Measurements from ENCODE around the gene GBE1. TPM values are rescaled to one million over a fixed set of nuclear protein-coding genes. Genes with fewer than 3 reads are reported as not detected.

Gene GBE1
- total RNA-seq, 5 donors from 2014 or later (not counting 1 experiment from before 2014, with no cell fraction given): 8.1 to 9.2 (median 8.7) TPM

GRCh38 chr3:81466201-81466560 is 295.3 kb downstream of the GBE1 start:
- Histone ChIP-seq H3K27ac (ENCODE audit: low read length) (no peak overlapping the region), H3K9me3 (no peaks in the 10 kb centered on the region), H3K36me3 (ENCODE audit: control insufficient read depth in 2 of 2, extremely low read depth in 1 of 2, insufficient read depth in 1 of 2, low read length in 1 of 2) (no peaks in the 10 kb centered on the region), H3K4me3 (ENCODE audit: control insufficient read depth in 1 of 2, extremely low read depth in 1 of 2, low read length in 1 of 2) (no peak overlapping the region), H3K27me3 (replicated peaks in 1 of 2; ENCODE audit: control insufficient read depth in 2 of 2, extremely low read depth in 1 of 2, insufficient read depth in 2 of 2, low read length in 1 of 2) (no peaks in the 10 kb centered on the region), H3K4me1 (ENCODE audit: control insufficient read depth in 1 of 2, extremely low read depth in 1 of 2, insufficient read depth in 2 of 2, low read length in 2 of 2) (no peaks in the 10 kb centered on the region)
- H3K36me3 Mint-ChIP-seq: no peaks in the 10 kb centered on the region
- H3K9me3 Mint-ChIP-seq: no peaks in the 10 kb centered on the region
- CTCF ChIA-PET: no interaction called here
- DNase-seq: no peak
- H3K27me3 Mint-ChIP-seq: no peaks in the 10 kb centered on the region
- H3K27ac Mint-ChIP-seq: no peak overlapping the region
- H3K4me3 Mint-ChIP-seq: no peak overlapping the region
- 80% methylated on average over 1 of the region's 1 CpG for WGBS (ENCODE audit: insufficient coverage)
- no peak for ATAC-seq (replicated peaks in 1 of 4)
- no peaks in the 10 kb centered on the region for H3K4me1 Mint-ChIP-seq
- POLR2A ChIA-PET: no interaction called here

DNA sequence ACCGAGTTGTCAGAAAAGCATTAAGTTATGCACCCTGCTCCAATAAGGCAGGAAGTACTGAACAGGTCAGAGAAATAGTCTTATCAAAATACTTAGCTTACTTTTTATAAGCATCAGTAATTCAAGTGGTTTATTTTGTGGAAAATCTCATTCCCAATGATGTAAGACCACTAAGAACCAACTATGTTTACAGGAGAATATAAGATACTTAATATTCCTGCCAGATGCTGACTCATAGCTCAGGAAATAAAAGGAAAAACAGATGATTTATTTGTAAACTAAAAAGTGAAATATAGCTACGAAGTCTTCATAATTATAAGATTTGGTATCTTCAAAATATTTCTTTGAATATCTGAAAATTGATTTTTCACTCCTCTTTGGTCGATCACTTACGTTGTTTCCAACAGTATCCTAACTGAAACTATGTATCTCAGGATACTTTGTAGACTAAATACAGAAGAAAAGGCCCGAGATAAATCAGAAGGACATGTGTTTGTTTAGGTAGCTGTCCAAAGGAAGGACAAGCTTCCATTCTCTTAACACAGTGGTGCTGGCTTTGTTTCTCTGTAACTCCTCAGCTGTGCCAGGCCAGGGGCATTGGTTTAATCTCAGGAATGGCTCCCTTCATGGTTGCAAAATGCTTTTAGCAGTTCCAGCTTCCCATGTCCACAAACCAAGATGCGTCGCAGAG is 295.8 kb downstream of the GBE1 start:
- Histone ChIP-seq H3K4me1 (ENCODE audit: control insufficient read depth in 1 of 2, extremely low read depth in 1 of 2, insufficient read depth in 2 of 2, low read length in 2 of 2) (no peaks in the 10 kb centered on the region), H3K4me3 (ENCODE audit: control insufficient read depth in 1 of 2, extremely low read depth in 1 of 2, low read length in 1 of 2) (no peak overlapping the region), H3K36me3 (ENCODE audit: control insufficient read depth in 2 of 2, extremely low read depth in 1 of 2, insufficient read depth in 1 of 2, low read length in 1 of 2) (no peaks in the 10 kb centered on the region), H3K27ac (ENCODE audit: low read length) (no peak overlapping the region), H3K27me3 (replicated peaks in 1 of 2; ENCODE audit: control insufficient read depth in 2 of 2, extremely low read depth in 1 of 2, insufficient read depth in 2 of 2, low read length in 1 of 2) (no peaks in the 10 kb centered on the region), H3K9me3 (no peaks in the 10 kb centered on the region)
- Mint-ChIP-seq H3K4me3 (no peak overlapping the region), H3K4me1 (no peaks in the 10 kb centered on the region), H3K27me3 (no peaks in the 10 kb centered on the region), H3K27ac (no peak overlapping the region), H3K9me3 (no peaks in the 10 kb centered on the region), H3K36me3 (no peaks in the 10 kb centered on the region)
- CTCF ChIA-PET: no interaction called here
- DNase-seq (no peak), ATAC-seq (replicated peaks in 1 of 4) (no peak)
- 93% methylated on average over 2 of the region's 7 CpGs for WGBS (ENCODE audit: insufficient coverage)
- POLR2A ChIA-PET: no interaction called here

GRCh38 chr3:81463781-81464180 is 297.7 kb downstream of the GBE1 start:
- ChIA-PET POLR2A (no interaction called here), CTCF (no interaction called here)
- Mint-ChIP-seq H3K4me1 (no peaks in the 10 kb centered on the region), H3K27me3 (no peaks in the 10 kb centered on the region), H3K9me3 (no peaks in the 10 kb centered on the region), H3K4me3 (no peak overlapping the region), H3K36me3 (no peaks in the 10 kb centered on the region), H3K27ac (no peak overlapping the region)
- H3K27me3 ChIP-seq (replicated peaks in 1 of 2; ENCODE audit: control insufficient read depth in 2 of 2, extremely low read depth in 1 of 2, insufficient read depth in 2 of 2, low read length in 1 of 2): no peaks in the 10 kb centered on the region
- DNase-seq (no peak), ATAC-seq (replicated peaks in 1 of 4) (no peak)
- WGBS (ENCODE audit: insufficient coverage): no CpG with 5 or more reads among the region's 3 CpGs
- no peak overlapping the region for H3K4me3 ChIP-seq (ENCODE audit: control insufficient read depth in 1 of 2, extremely low read depth in 1 of 2, low read length in 1 of 2)
- no peaks in the 10 kb centered on the region for H3K4me1 ChIP-seq (ENCODE audit: control insufficient read depth in 1 of 2, extremely low read depth in 1 of 2, insufficient read depth in 2 of 2, low read length in 2 of 2)
- H3K9me3 ChIP-seq: no peaks in the 10 kb centered on the region
- no peaks in the 10 kb centered on the region for H3K36me3 ChIP-seq (ENCODE audit: control insufficient read depth in 2 of 2, extremely low read depth in 1 of 2, insufficient read depth in 1 of 2, low read length in 1 of 2)
- H3K27ac ChIP-seq (ENCODE audit: low read length): no peak overlapping the region

GRCh38 chr3:81462921-81463320 is 298.5 kb downstream of the GBE1 start:
- Histone ChIP-seq H3K36me3 (ENCODE audit: control insufficient read depth in 2 of 2, extremely low read depth in 1 of 2, insufficient read depth in 1 of 2, low read length in 1 of 2) (no peaks in the 10 kb centered on the region), H3K4me3 (ENCODE audit: control insufficient read depth in 1 of 2, extremely low read depth in 1 of 2, low read length in 1 of 2) (no peak overlapping the region), H3K27ac (ENCODE audit: low read length) (no peak overlapping the region), H3K9me3 (no peaks in the 10 kb centered on the region), H3K4me1 (ENCODE audit: control insufficient read depth in 1 of 2, extremely low read depth in 1 of 2, insufficient read depth in 2 of 2, low read length in 2 of 2) (no peaks in the 10 kb centered on the region), H3K27me3 (replicated peaks in 1 of 2; ENCODE audit: control insufficient read depth in 2 of 2, extremely low read depth in 1 of 2, insufficient read depth in 2 of 2, low read length in 1 of 2) (no peaks in the 10 kb centered on the region)
- no peaks in the 10 kb centered on the region for H3K4me1 Mint-ChIP-seq
- H3K4me3 Mint-ChIP-seq: no peak overlapping the region
- no peaks in the 10 kb centered on the region for H3K27me3 Mint-ChIP-seq
- DNase-seq (no peak), ATAC-seq (replicated peaks in 1 of 4) (no peak)
- POLR2A ChIA-PET: interaction anchor here in 1 of 2 donors (0.7 kb wide), 1 partner anchor 12 kb away, joined by 4 read pairs; no protein-coding TSS in a partner anchor
- 60% methylated on average over 4 of the region's 4 CpGs for WGBS (ENCODE audit: insufficient coverage)
- no peak overlapping the region for H3K27ac Mint-ChIP-seq
- CTCF ChIA-PET: no interaction called here
- no peaks in the 10 kb centered on the region for H3K9me3 Mint-ChIP-seq
- H3K36me3 Mint-ChIP-seq: no peaks in the 10 kb centered on the region

- Mint-ChIP-seq H3K36me3 (no peaks in the 10 kb centered on the region), H3K27me3 (no peaks in the 10 kb centered on the region), H3K27ac (no peak overlapping the region), H3K9me3 (peaks cover 0 to 5% (median 0%) of the 10 kb centered on the region in 3 donors), H3K4me3 (no peak overlapping the region), H3K4me1 (no peaks in the 10 kb centered on the region)
- H3K4me1 ChIP-seq (ENCODE audit: control insufficient read depth in 1 of 2, extremely low read depth in 1 of 2, insufficient read depth in 2 of 2, low read length in 2 of 2): no peaks in the 10 kb centered on the region
- no peaks in the 10 kb centered on the region for H3K9me3 ChIP-seq
- DNase-seq (no peak), ATAC-seq (replicated peaks in 1 of 4) (no peak)
- POLR2A ChIA-PET: no interaction called here
- no peak overlapping the region for H3K27ac ChIP-seq (ENCODE audit: low read length)
- H3K4me3 ChIP-seq (ENCODE audit: control insufficient read depth in 1 of 2, extremely low read depth in 1 of 2, low read length in 1 of 2): no peak overlapping the region
- CTCF ChIA-PET: no interaction called here
- H3K36me3 ChIP-seq (ENCODE audit: control insufficient read depth in 2 of 2, extremely low read depth in 1 of 2, insufficient read depth in 1 of 2, low read length in 1 of 2): no peaks in the 10 kb centered on the region
- H3K27me3 ChIP-seq (replicated peaks in 1 of 2; ENCODE audit: control insufficient read depth in 2 of 2, extremely low read depth in 1 of 2, insufficient read depth in 2 of 2, low read length in 1 of 2): no peaks in the 10 kb centered on the region
Observed at GRCh38 chr3:81459733-81460132, 301.7 kb downstream of the GBE1 start.

DNA sequence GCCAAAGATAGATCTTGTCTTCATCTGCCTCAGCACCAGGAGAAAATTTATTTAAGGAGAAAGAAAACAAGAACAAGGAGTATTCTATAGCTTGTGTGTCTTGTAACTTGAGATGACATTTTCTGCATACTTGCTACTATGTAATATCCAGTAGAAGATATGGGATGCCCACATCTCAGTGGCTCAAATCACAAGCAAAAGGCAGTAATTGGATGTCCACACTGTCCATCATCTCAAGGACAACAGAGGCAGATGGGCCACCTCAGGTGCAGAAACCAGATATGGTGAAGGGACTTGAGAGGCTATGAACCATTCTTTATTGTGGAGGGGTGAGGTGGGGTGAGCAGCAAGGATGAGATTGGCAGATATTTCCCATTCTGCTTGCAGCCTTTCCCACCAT is 309.0 kb downstream of the GBE1 start:
- Histone ChIP-seq H3K4me1 (ENCODE audit: control insufficient read depth in 1 of 2, extremely low read depth in 1 of 2, insufficient read depth in 2 of 2, low read length in 2 of 2) (no peaks in the 10 kb centered on the region), H3K9me3 (no peaks in the 10 kb centered on the region), H3K36me3 (ENCODE audit: control insufficient read depth in 2 of 2, extremely low read depth in 1 of 2, insufficient read depth in 1 of 2, low read length in 1 of 2) (no peaks in the 10 kb centered on the region), H3K27ac (ENCODE audit: low read length) (no peak overlapping the region), H3K27me3 (replicated peaks in 1 of 2; ENCODE audit: control insufficient read depth in 2 of 2, extremely low read depth in 1 of 2, insufficient read depth in 2 of 2, low read length in 1 of 2) (no peaks in the 10 kb centered on the region), H3K4me3 (ENCODE audit: control insufficient read depth in 1 of 2, extremely low read depth in 1 of 2, low read length in 1 of 2) (no peak overlapping the region)
- ATAC-seq (replicated peaks in 1 of 4) (no peak), DNase-seq (no peak)
- Mint-ChIP-seq H3K27me3 (no peaks in the 10 kb centered on the region), H3K36me3 (no peaks in the 10 kb centered on the region), H3K9me3 (peaks cover 0 to 5% (median 0%) of the 10 kb centered on the region in 3 donors), H3K4me1 (no peaks in the 10 kb centered on the region), H3K27ac (no peak overlapping the region), H3K4me3 (no peak overlapping the region)
- ChIA-PET CTCF (interaction anchor here in 1 of 2 donors (0.5 kb wide), 1 partner anchor 8 kb away, joined by 4 read pairs; no protein-coding TSS in a partner anchor), POLR2A (no interaction called here)

DNA sequence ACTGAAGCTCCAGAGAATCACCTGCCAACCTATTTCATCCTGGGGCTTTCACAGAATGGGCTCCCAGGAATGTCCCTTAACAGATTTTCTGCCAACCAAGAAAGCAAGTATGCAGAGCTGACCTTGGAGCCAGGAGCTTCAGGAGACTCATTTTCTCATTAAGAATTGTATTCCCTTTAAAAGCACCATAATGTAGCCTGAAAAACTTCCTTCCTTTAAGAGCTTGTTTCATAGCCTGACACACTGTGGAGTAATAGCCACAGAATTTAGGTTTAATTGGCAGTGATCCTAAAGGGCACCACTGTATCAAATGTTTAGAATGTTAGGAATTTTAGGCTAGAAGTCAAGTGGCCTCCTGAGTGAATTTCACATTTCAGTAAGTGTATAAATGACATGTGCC is 309.8 kb downstream of the GBE1 start:
- Mint-ChIP-seq H3K27ac (no peak overlapping the region), H3K9me3 (peaks cover 0 to 5% (median 0%) of the 10 kb centered on the region in 3 donors), H3K27me3 (no peaks in the 10 kb centered on the region), H3K36me3 (no peaks in the 10 kb centered on the region), H3K4me1 (no peaks in the 10 kb centered on the region), H3K4me3 (no peak overlapping the region)
- CTCF ChIA-PET: no interaction called here
- Histone ChIP-seq H3K9me3 (no peaks in the 10 kb centered on the region), H3K36me3 (ENCODE audit: control insufficient read depth in 2 of 2, extremely low read depth in 1 of 2, insufficient read depth in 1 of 2, low read length in 1 of 2) (no peaks in the 10 kb centered on the region), H3K27me3 (replicated peaks in 1 of 2; ENCODE audit: control insufficient read depth in 2 of 2, extremely low read depth in 1 of 2, insufficient read depth in 2 of 2, low read length in 1 of 2) (no peaks in the 10 kb centered on the region), H3K4me3 (ENCODE audit: control insufficient read depth in 1 of 2, extremely low read depth in 1 of 2, low read length in 1 of 2) (no peak overlapping the region), H3K4me1 (ENCODE audit: control insufficient read depth in 1 of 2, extremely low read depth in 1 of 2, insufficient read depth in 2 of 2, low read length in 2 of 2) (no peaks in the 10 kb centered on the region), H3K27ac (ENCODE audit: low read length) (no peak overlapping the region)
- no peak for DNase-seq
- POLR2A ChIA-PET: no interaction called here
- ATAC-seq (replicated peaks in 1 of 4): no peak
